Prostate gland (tissue), 2 donors: ENCODE measurements around the gene TYW3. TPM values are rescaled to one million over a fixed set of nuclear protein-coding genes. Genes with fewer than 3 reads are reported as not detected.

Experiments used
- DNase-seq: peaks from one replicate; pipeline ENCODE4 v3.0.0-alpha.2; 2019; ENCODE audit warnings: low spot score
- H3K27ac ChIP-seq, 2 donors: fragments of 200-600 bp; sonication (generic); 2 replicates each; pipeline ENCODE4 v1.5.1; 2017 to 2019
- H3K27me3 ChIP-seq: fragments of 200-600 bp; sonication (generic); replicated peaks from 2 replicates; pipeline ENCODE4 v1.5.1; 2019; ENCODE audit not compliant: insufficient read depth
- H3K36me3 ChIP-seq, 2 donors: fragments of 200-600 bp; sonication (generic); 1 replicate in 1 of 2; 2 replicates in 1 of 2; pipeline versions ENCODE4 v1.5.1 to v1.8.1; 2017 to 2019
- H3K4me1 ChIP-seq: fragments of 200-600 bp; sonication (generic); replicated peaks from 2 replicates; pipeline ENCODE4 v1.5.1; 2019
- H3K4me3 ChIP-seq, 2 donors: fragments of 200-600 bp; sonication (generic); 2 replicates each; pipeline ENCODE4 v1.5.1; 2017 to 2019
- H3K9me3 ChIP-seq: fragments of 200-600 bp; sonication (generic); 2 replicates; pipeline ENCODE4 v1.5.1; 2017
- CTCF ChIP-seq, 4 experiments: fragments of 200-600 bp in 2 of 4; fragments of 450-650 bp in 2 of 4; sonication (generic) in 2 of 4; IDR thresholded peaks; 1 replicate in 3 of 4; 2 replicates in 1 of 4; pipeline ENCODE4 v1.5.1; 2016 to 2019; ENCODE audit warnings: antibody characterized with exemption in 4 of 4, mild to moderate bottlenecking in 2 of 4, moderate library complexity in 2 of 4
- POLR2A ChIP-seq: fragments of 450-650 bp; IDR thresholded peaks from one replicate; pipeline ENCODE4 v1.6.1; 2016; ENCODE audit warnings: antibody characterized with exemption, mild to moderate bottlenecking
- POLR2AphosphoS5 ChIP-seq: sonication (generic); formaldehyde crosslinking; IDR thresholded peaks from one replicate; pipeline ENCODE4 v1.6.1; 2017; ENCODE audit warnings: antibody characterized with exemption
- WGBS: methylation state at CpG from one replicate; pipeline ENCODE4 v1.1.5; 2018; 5-methylcytosine and 5-hydroxymethylcytosine counted together
- intact Hi-C: fragments of 100-400 bp; cut with DNase I; formaldehyde crosslinking; loops from one replicate; pipeline ENCODE4 v1.14.2; 2022
- total RNA-seq, 2 donors: library from RNA; depleted of rRNA; stranded (reverse); fragments of >200 nt; gene quantifications; one replicate each; pipeline ENCODE4 v1.1.0, GENCODE V29; 2016

The TYW3 gene
- total RNA-seq, 2 donors from 2014 or later: 15.8 to 16.1 TPM

- TF ChIP-seq CTCF (IDR thresholded peaks at IDR 0.05) (no peak), POLR2A (no peak), POLR2AphosphoS5 (no peak)
- H3K4me3 ChIP-seq: no peak overlapping the region
- no peaks in the 10 kb centered on the region for H3K36me3 ChIP-seq
- no peak for DNase-seq
- H3K9me3 ChIP-seq: no peaks in the 10 kb centered on the region
- no peaks in the 10 kb centered on the region for H3K27me3 ChIP-seq
- no peaks in the 10 kb centered on the region for H3K4me1 ChIP-seq
- 77% methylated on average over 3 of the region's 3 CpGs for WGBS
- intact Hi-C loops: no loop called here
- no peak overlapping the region for H3K27ac ChIP-seq
These were observed 34.5 kb downstream of the TYW3 start for GRCh38 chr1:74767490-74767889.

- intact Hi-C loops: loop anchor here (5.0 kb wide), 1 partner anchor 435 kb away; no protein-coding TSS in a partner anchor
- Histone ChIP-seq H3K4me1 (no peaks in the 10 kb centered on the region), H3K27ac (no peak overlapping the region), H3K9me3 (no peaks in the 10 kb centered on the region), H3K36me3 (no peaks in the 10 kb centered on the region), H3K27me3 (no peaks in the 10 kb centered on the region), H3K4me3 (no peak overlapping the region)
- TF ChIP-seq CTCF (IDR thresholded peaks at IDR 0.05): peak in 3 of 4 experiments; percentile 50 to 54 (median 51)
- TF ChIP-seq POLR2A: no peak
- WGBS: 26% methylated on average over 7 of the region's 7 CpGs
- peak; percentile 7 for DNase-seq
These were observed 39.1 kb downstream of the TYW3 start for GRCh38 chr1:74771913-74772515.

GRCh38 chr1:74772945-74773344 lies 40.0 kb downstream of the TYW3 start:
- no peak overlapping the region for H3K4me3 ChIP-seq
- no peaks in the 10 kb centered on the region for H3K36me3 ChIP-seq
- TF ChIP-seq CTCF (IDR thresholded peaks at IDR 0.05): no peak
- no peak for TF ChIP-seq POLR2AphosphoS5
- no peak for TF ChIP-seq POLR2A
- no peaks in the 10 kb centered on the region for H3K9me3 ChIP-seq
- H3K27me3 ChIP-seq: no peaks in the 10 kb centered on the region
- no peak for DNase-seq
- 72% methylated on average over 1 of the region's 1 CpG for WGBS
- H3K4me1 ChIP-seq: no peaks in the 10 kb centered on the region
- no peak overlapping the region for H3K27ac ChIP-seq
- intact Hi-C loops: loop anchor here (5.0 kb wide), 1 partner anchor 434 kb away; no protein-coding TSS in a partner anchor

GRCh38 chr1:74773582-74773981 lies 40.6 kb downstream of the TYW3 start:
- Histone ChIP-seq H3K9me3 (no peaks in the 10 kb centered on the region), H3K27ac (no peak overlapping the region), H3K36me3 (no peaks in the 10 kb centered on the region), H3K27me3 (no peaks in the 10 kb centered on the region), H3K4me1 (no peaks in the 10 kb centered on the region), H3K4me3 (no peak overlapping the region)
- intact Hi-C loops: loop anchor here (5.0 kb wide), 1 partner anchor 434 kb away; no protein-coding TSS in a partner anchor
- DNase-seq: no peak
- 84% methylated on average over 2 of the region's 2 CpGs for WGBS
- no peak for TF ChIP-seq POLR2A
- TF ChIP-seq POLR2AphosphoS5: no peak
- no peak for TF ChIP-seq CTCF (IDR thresholded peaks at IDR 0.05)

GRCh38 chr1:74775735-74776134 lies 42.8 kb downstream of the TYW3 start:
- Histone ChIP-seq H3K4me1 (no peaks in the 10 kb centered on the region), H3K4me3 (no peak overlapping the region), H3K27me3 (no peaks in the 10 kb centered on the region), H3K36me3 (no peaks in the 10 kb centered on the region), H3K27ac (no peak overlapping the region), H3K9me3 (no peaks in the 10 kb centered on the region)
- TF ChIP-seq POLR2A (no peak), POLR2AphosphoS5 (no peak), CTCF (IDR thresholded peaks at IDR 0.05) (no peak)
- DNase-seq: no peak
- intact Hi-C loops: no loop called here
- WGBS: 83% methylated on average over 2 of the region's 2 CpGs
